HepG2 (cell line): ENCODE results near the gene DNM1L. TPM values are rescaled to one million over a fixed set of nuclear protein-coding genes. Genes with fewer than 3 reads are reported as not detected.

Source experiments
- ATF2 ChIP-seq: sonication (generic); formaldehyde crosslinking; IDR thresholded peaks from 2 replicates; pipeline ENCODE4 v1.4.0; 2020; ENCODE audit warnings: missing genetic modification reagents
- KLF12 ChIP-seq: sonication (generic); formaldehyde crosslinking; IDR thresholded peaks from 2 replicates; pipeline ENCODE4 v1.4.0; 2020; ENCODE audit warnings: missing genetic modification reagents, borderline replicate concordance
- MAZ ChIP-seq, 2 experiments: sonication (generic) in 1 of 2; formaldehyde crosslinking in 1 of 2; IDR thresholded peaks; 2 replicates each; pipeline versions ENCODE4 v1.5.0 to v1.6.1; 2012 to 2020; ENCODE audit warnings: low read depth in 2 of 2, mild to moderate bottlenecking in 2 of 2, borderline replicate concordance in 1 of 2, improper control_type of control experiment in 1 of 2, low read length in 1 of 2, missing genetic modification reagents in 1 of 2, moderate library complexity in 1 of 2
- NCOA2 ChIP-seq: sonication (generic); formaldehyde crosslinking; IDR thresholded peaks from 2 replicates; pipeline ENCODE4 v1.8.0; 2022; ENCODE audit warnings: inconsistent platforms
- ONECUT2 ChIP-seq: sonication (generic); formaldehyde crosslinking; IDR thresholded peaks from 2 replicates; pipeline ENCODE4 v1.4.0; 2020; ENCODE audit warnings: missing genetic modification reagents
- PITX1 ChIP-seq: sonication (generic); formaldehyde crosslinking; IDR thresholded peaks from 2 replicates; pipeline ENCODE4 v1.5.1; 2020; ENCODE audit warnings: mild to moderate bottlenecking, missing genetic modification reagents
- PRPF4 ChIP-seq: fragments of 200-400 bp; formaldehyde crosslinking; IDR thresholded peaks from 2 replicates; pipeline ENCODE4 v1.6.1; 2016; ENCODE audit warnings: low read length, low read depth; ENCODE audit not compliant: poor library complexity, severe bottlenecking
- RFXAP ChIP-seq: sonication (generic); formaldehyde crosslinking; IDR thresholded peaks from 2 replicates; pipeline ENCODE4 v1.4.0; 2020; ENCODE audit warnings: missing genetic modification reagents, borderline replicate concordance
- ZNF207 ChIP-seq: fragments of 450-650 bp; IDR thresholded peaks from 2 replicates; pipeline ENCODE4 v1.6.1; 2016; ENCODE audit warnings: antibody characterized with exemption, borderline replicate concordance
- ZNF24 ChIP-seq: fragments of 450-650 bp; IDR thresholded peaks from 2 replicates; pipeline ENCODE4 v1.6.1; 2017; ENCODE audit warnings: antibody characterized with exemption, mild to moderate bottlenecking
- ZNF30 ChIP-seq: sonication (generic); formaldehyde crosslinking; IDR thresholded peaks from 2 replicates; pipeline ENCODE4 v1.5.0; 2020; ENCODE audit warnings: mild to moderate bottlenecking, missing genetic modification reagents
- ZNF383 ChIP-seq: sonication (generic); formaldehyde crosslinking; IDR thresholded peaks from 2 replicates; pipeline ENCODE4 v1.4.0; 2020; ENCODE audit warnings: missing genetic modification reagents, mild to moderate bottlenecking, borderline replicate concordance
- ZNF407 ChIP-seq: sonication (generic); formaldehyde crosslinking; IDR thresholded peaks from one replicate; pipeline ENCODE4 v1.5.1; 2020; ENCODE audit warnings: mild to moderate bottlenecking, missing genetic modification reagents; ENCODE audit errors: not compliant biosample characterization
- ZNF720 ChIP-seq: sonication (generic); formaldehyde crosslinking; IDR thresholded peaks from 2 replicates; pipeline ENCODE4 v1.4.0; 2020; ENCODE audit warnings: missing genetic modification reagents
- ZNF777 ChIP-seq: sonication (generic); formaldehyde crosslinking; IDR thresholded peaks from 2 replicates; pipeline ENCODE4 v1.4.0; 2020; ENCODE audit warnings: missing genetic modification reagents
- polyA plus RNA-seq, 8 experiments: library from polyadenylated mRNA; depleted of rRNA in 3 of 8; stranded (reverse) in 7 of 8; unstranded in 1 of 8; fragments of >200 nt; fragmentation: Illumina TruSeq in 4 of 8; extraction: Trizol in 4 of 8; gene quantifications; 2 replicates each; pipeline versions ENCODE4 v1.2.1 to v1.2.3, GENCODE V29; 2011 to 2016; ENCODE audit warnings: low read depth in 4 of 8, missing spikeins in 1 of 8, mixed read lengths in 1 of 8; ENCODE audit not compliant: insufficient read depth in 1 of 8
- total RNA-seq, 5 experiments: library from RNA; depleted of rRNA; stranded (reverse); fragments of >200 nt; fragmentation: Illumina TruSeq; extraction: Trizol; gene quantifications; 2 replicates each; pipeline ENCODE4 v1.2.3, GENCODE V29; 2016; ENCODE audit warnings: low read depth in 1 of 5
- TF ChIP-seq, protein P1 (sequence below): sonication (generic); formaldehyde crosslinking; IDR thresholded peaks from 2 replicates; pipeline ENCODE4 v1.4.0; 2020; ENCODE audit warnings: missing genetic modification reagents

Gene DNM1L
- total and polyA plus RNA-seq, 2 of the 13 experiments (the other 11 are each of a cell fraction or from before 2014, with no cell fraction given) = 35.9 to 65.8 TPM

DNA sequence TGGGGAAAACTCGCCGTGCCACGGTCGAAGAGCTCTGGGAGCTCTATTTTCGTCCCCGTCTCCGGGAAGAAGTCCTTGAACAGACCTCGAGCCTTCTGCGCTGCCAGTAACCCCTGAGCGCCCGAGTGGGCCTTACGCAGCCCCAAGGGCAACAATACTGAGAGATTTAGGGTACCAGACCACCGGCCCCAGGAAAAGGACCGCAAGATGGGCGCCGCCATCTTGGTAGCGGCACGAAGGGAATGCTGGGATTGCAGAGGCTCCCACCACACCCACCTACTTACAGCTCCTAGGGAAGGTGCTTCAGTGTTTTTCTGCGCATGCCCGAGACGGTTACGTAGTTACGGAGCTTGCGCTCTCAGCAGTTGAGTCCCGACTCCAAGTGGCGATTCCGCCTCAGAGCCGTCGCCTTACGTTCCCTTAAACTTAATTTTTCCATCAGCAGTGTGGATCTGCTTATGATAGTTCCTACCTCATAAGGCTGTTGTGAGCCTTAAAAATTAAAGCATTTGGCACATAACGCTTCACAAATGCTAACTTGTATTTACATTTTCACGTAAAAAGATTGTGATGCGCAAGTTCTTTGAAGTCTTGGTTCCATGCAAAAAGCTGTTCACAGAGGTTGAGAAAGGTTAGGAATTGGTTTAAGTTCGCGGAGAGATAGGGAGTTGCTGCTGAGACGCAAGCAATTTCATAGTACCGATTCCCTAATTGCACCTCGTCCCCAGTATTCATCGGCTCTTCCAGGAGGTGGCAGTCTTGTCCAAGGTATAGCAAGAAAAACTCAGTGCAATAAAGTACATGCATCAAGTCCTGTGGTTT lies 76.8 kb downstream of the DNM1L start, which contains the start of gene YARS2 (continued):
- TF ChIP-seq ZNF407 (CRISPR knock-in tag) (no peak), ATF2 (CRISPR knock-in tag) (no peak), ZNF30 (CRISPR knock-in tag) (no peak), NCOA2 (CRISPR knock-in tag) (no peak), ONECUT2 (no peak), KLF12 (peak; percentile 99), ZNF383 (CRISPR knock-in tag) (no peak), PRPF4 (no peak), ZNF777 (CRISPR knock-in tag) (0 out of 2 replicates have a peak, but pooled peaks have one; percentile 8), MAZ (IDR thresholded peaks at IDR 0.05; ENCODE audit: borderline replicate concordance, low read depth, low read length) (peak; percentile 13; the same call in 1 of the 2 replicates), MAZ (CRISPR knock-in tag; IDR thresholded peaks at IDR 0.05; ENCODE audit: low read depth) (no peak; the same call in 1 of the 2 replicates), ZNF24 (no peak), ZNF720 (no peak), PITX1 (no peak), ZNF207 (no peak), RFXAP (CRISPR knock-in tag) (no peak)
- TF ChIP-seq, protein P1, sequence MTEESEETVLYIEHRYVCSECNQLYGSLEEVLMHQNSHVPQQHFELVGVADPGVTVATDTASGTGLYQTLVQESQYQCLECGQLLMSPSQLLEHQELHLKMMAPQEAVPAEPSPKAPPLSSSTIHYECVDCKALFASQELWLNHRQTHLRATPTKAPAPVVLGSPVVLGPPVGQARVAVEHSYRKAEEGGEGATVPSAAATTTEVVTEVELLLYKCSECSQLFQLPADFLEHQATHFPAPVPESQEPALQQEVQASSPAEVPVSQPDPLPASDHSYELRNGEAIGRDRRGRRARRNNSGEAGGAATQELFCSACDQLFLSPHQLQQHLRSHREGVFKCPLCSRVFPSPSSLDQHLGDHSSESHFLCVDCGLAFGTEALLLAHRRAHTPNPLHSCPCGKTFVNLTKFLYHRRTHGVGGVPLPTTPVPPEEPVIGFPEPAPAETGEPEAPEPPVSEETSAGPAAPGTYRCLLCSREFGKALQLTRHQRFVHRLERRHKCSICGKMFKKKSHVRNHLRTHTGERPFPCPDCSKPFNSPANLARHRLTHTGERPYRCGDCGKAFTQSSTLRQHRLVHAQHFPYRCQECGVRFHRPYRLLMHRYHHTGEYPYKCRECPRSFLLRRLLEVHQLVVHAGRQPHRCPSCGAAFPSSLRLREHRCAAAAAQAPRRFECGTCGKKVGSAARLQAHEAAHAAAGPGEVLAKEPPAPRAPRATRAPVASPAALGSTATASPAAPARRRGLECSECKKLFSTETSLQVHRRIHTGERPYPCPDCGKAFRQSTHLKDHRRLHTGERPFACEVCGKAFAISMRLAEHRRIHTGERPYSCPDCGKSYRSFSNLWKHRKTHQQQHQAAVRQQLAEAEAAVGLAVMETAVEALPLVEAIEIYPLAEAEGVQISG (CRISPR knock-in tag) = peak; percentile 71
